ENCODE measurements around the gene SFXN3. TPM values are rescaled to one million over a fixed set of nuclear protein-coding genes. Genes with fewer than 3 reads are reported as not detected.
A peak's percentile ranks its signal among the peaks of the same experiment; 100 is the strongest.

Gene SFXN3
- total and polyA plus RNA-seq, 2 of the 13 experiments (the other 11 are each of a cell fraction or from before 2014, with no cell fraction given) = 16.8 to 71.5 TPM

GRCh38 chr10:101042667-101043362 is 11.8 kb downstream of the SFXN3 start (continued):
- TF ChIP-seq REST (IDR thresholded peaks at IDR 0.05; ENCODE audit: borderline replicate concordance in 1 of 2, low read depth in 1 of 2, low read length in 2 of 2) = no peak
- TF ChIP-seq JARID2 (CRISPR knock-in tag; IDR thresholded peaks at IDR 0.05; ENCODE audit: insufficient replicate concordance) = no peak
- TF ChIP-seq HES4 (CRISPR knock-in tag; IDR thresholded peaks at IDR 0.05; ENCODE audit: borderline replicate concordance) = no peak
- TF ChIP-seq PLSCR1 (CRISPR knock-in tag; IDR thresholded peaks at IDR 0.05; ENCODE audit: borderline replicate concordance) = no peak
- TF ChIP-seq NCOR1 (IDR thresholded peaks at IDR 0.05; ENCODE audit: borderline replicate concordance, low read length) = peak; percentile 30; the same call in 1 of the 2 replicates
- TF ChIP-seq TGIF2 (CRISPR knock-in tag; IDR thresholded peaks at IDR 0.05) = peak; percentile 41; the same call in 1 of the 2 replicates
- no peak for TF ChIP-seq ZNF510 (CRISPR knock-in tag; IDR thresholded peaks at IDR 0.05; ENCODE audit: low read depth)
- TF ChIP-seq, protein P1, sequence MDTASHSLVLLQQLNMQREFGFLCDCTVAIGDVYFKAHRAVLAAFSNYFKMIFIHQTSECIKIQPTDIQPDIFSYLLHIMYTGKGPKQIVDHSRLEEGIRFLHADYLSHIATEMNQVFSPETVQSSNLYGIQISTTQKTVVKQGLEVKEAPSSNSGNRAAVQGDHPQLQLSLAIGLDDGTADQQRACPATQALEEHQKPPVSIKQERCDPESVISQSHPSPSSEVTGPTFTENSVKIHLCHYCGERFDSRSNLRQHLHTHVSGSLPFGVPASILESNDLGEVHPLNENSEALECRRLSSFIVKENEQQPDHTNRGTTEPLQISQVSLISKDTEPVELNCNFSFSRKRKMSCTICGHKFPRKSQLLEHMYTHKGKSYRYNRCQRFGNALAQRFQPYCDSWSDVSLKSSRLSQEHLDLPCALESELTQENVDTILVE (CRISPR knock-in tag; IDR thresholded peaks at IDR 0.05) = peak; percentile 80
- TF ChIP-seq ZNF296 (CRISPR knock-in tag; conservative IDR thresholded peaks at IDR 0.05) = no peak
- TF ChIP-seq ZNF331 (CRISPR knock-in tag; IDR thresholded peaks at IDR 0.05) = peak; percentile 46; the same call in 1 of the 2 replicates
- TF ChIP-seq PHB2 (IDR thresholded peaks at IDR 0.05; ENCODE audit: partially characterized antibody) = no peak
- TF ChIP-seq, protein P2, sequence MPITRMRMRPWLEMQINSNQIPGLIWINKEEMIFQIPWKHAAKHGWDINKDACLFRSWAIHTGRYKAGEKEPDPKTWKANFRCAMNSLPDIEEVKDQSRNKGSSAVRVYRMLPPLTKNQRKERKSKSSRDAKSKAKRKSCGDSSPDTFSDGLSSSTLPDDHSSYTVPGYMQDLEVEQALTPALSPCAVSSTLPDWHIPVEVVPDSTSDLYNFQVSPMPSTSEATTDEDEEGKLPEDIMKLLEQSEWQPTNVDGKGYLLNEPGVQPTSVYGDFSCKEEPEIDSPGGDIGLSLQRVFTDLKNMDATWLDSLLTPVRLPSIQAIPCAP (CRISPR knock-in tag; IDR thresholded peaks at IDR 0.05; ENCODE audit: low read depth) = no peak
- TF ChIP-seq ZNF841 (CRISPR knock-in tag; IDR thresholded peaks at IDR 0.05; ENCODE audit: borderline replicate concordance) = no peak
- TF ChIP-seq, protein P3, sequence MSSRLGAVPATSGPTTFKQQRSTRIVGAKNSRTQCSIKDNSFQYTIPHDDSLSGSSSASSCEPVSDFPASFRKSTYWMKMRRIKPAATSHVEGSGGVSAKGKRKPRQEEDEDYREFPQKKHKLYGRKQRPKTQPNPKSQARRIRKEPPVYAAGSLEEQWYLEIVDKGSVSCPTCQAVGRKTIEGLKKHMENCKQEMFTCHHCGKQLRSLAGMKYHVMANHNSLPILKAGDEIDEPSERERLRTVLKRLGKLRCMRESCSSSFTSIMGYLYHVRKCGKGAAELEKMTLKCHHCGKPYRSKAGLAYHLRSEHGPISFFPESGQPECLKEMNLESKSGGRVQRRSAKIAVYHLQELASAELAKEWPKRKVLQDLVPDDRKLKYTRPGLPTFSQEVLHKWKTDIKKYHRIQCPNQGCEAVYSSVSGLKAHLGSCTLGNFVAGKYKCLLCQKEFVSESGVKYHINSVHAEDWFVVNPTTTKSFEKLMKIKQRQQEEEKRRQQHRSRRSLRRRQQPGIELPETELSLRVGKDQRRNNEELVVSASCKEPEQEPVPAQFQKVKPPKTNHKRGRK (CRISPR knock-in tag; IDR thresholded peaks at IDR 0.05) = no peak
- TF ChIP-seq KLF15 (CRISPR knock-in tag; IDR thresholded peaks at IDR 0.05; ENCODE audit: borderline replicate concordance) = no peak
- TF ChIP-seq CREB3 (CRISPR knock-in tag; IDR thresholded peaks at IDR 0.05) = no peak
